Endothelial cell of umbilical vein (primary cell): ENCODE data around the gene SDK2. TPM values are rescaled to one million over a fixed set of nuclear protein-coding genes. Genes with fewer than 3 reads are reported as not detected.

Experiments used
- BruUV-seq: library from RNA; stranded (reverse); fragments of 400-500 nt; replicated peaks from 2 replicates; lab custom pipeline; 2021; lab: Mats Ljungman, UMichigan
- CTCF ChIA-PET: fragments of 300-600, 350-600 bp; sonication (Branson Sonifier 250); formaldehyde crosslinking; loops from one replicate; lab custom pipeline; 2021; ENCODE audit warnings: antibody characterized with exemption, inconsistent platforms; lab: Charles Lee
- POLR2A ChIA-PET: fragments of 300-600, 350-600 bp; sonication (Branson Sonifier 250); formaldehyde crosslinking; loops from one replicate; lab custom pipeline; 2021; ENCODE audit warnings: antibody characterized with exemption, inconsistent platforms; lab: Charles Lee
- DNase-seq: peaks from one replicate; pipeline ENCODE4 v3.0.0-alpha.2; 2011; ENCODE audit warnings: low read depth, low spot score
- FAIRE-seq: peaks from 2 replicates; lab custom pipeline; 2011; peaks lifted over from hg19 to GRCh38; lab: Jason Lieb, UNC
- H2AFZ ChIP-seq: 2 replicates; pipeline ENCODE4 v1.6.0; 2012; ENCODE audit warnings: low read depth, low read length, control low read depth, inconsistent platforms
- H3K27ac ChIP-seq: 2 replicates; pipeline ENCODE4 v1.5.1; 2011; ENCODE audit warnings: low read depth, mild to moderate bottlenecking, control low read depth, low read length, moderate library complexity; ENCODE audit not compliant: insufficient read depth
- H3K27me3 ChIP-seq, 2 experiments: 2 replicates each; pipeline versions ENCODE4 v1.6.0 to v1.6.1; 2011; ENCODE audit warnings: low read length in 2 of 2, mixed read lengths in 1 of 2; ENCODE audit not compliant: control insufficient read depth in 2 of 2, insufficient read depth in 2 of 2
- H3K36me3 ChIP-seq, 2 experiments: 2 replicates in 1 of 2; 3 replicates in 1 of 2; pipeline ENCODE4 v1.5.1; 2011; ENCODE audit warnings: low read length in 2 of 2, mild to moderate bottlenecking in 1 of 2, moderate library complexity in 1 of 2; ENCODE audit not compliant: control insufficient read depth in 2 of 2, insufficient read depth in 2 of 2; ENCODE audit errors: extremely low read depth in 1 of 2
- H3K4me1 ChIP-seq: 3 replicates; pipeline ENCODE4 v1.5.1; 2011; ENCODE audit warnings: mild to moderate bottlenecking, low read length; ENCODE audit not compliant: control insufficient read depth, insufficient read depth; ENCODE audit errors: extremely low read depth
- H3K4me2 ChIP-seq: 2 replicates; pipeline ENCODE4 v1.6.1; 2011; ENCODE audit warnings: low read length, control low read depth, mixed read lengths; ENCODE audit not compliant: insufficient read depth
- H3K4me3 ChIP-seq, 3 experiments: fragments of 200-600 bp in 1 of 3; sonication (generic), shearing (Covaris generic) in 1 of 3; replicated peaks in 1 of 3; 2 replicates each; pipeline ENCODE4 v1.5.1; 2011 to 2016; ENCODE audit warnings: control low read depth in 3 of 3, low read length in 3 of 3, mild to moderate bottlenecking in 2 of 3, inconsistent platforms in 1 of 3, low read depth in 1 of 3, moderate library complexity in 1 of 3; ENCODE audit not compliant: insufficient read depth in 1 of 3
- H3K79me2 ChIP-seq: 2 replicates; pipeline ENCODE4 v1.6.0; 2012; ENCODE audit warnings: low read length, inconsistent platforms; ENCODE audit not compliant: control insufficient read depth, insufficient read depth
- H3K9ac ChIP-seq: replicated peaks from 2 replicates; pipeline ENCODE3; 2011; ENCODE audit warnings: low read length, control low read depth; ENCODE audit not compliant: insufficient read depth; ENCODE audit errors: extremely low read depth
- H3K9me1 ChIP-seq: replicated peaks from 3 replicates; pipeline ENCODE4 v1.6.0; 2011; ENCODE audit warnings: mild to moderate bottlenecking, low read length; ENCODE audit not compliant: control insufficient read depth, insufficient read depth; ENCODE audit errors: extremely low read depth
- H3K9me3 ChIP-seq: replicated peaks from 2 replicates; pipeline ENCODE4 v1.5.1; 2012; ENCODE audit warnings: low read length, inconsistent platforms; ENCODE audit not compliant: control insufficient read depth, insufficient read depth
- H4K20me1 ChIP-seq: replicated peaks from 2 replicates; pipeline ENCODE3; 2011; ENCODE audit warnings: mild to moderate bottlenecking, low read length; ENCODE audit not compliant: control insufficient read depth, insufficient read depth; ENCODE audit errors: extremely low read depth
- CTCF ChIP-seq, 2 donors: IDR thresholded peaks; 1 replicate in 1 of 2; 2 replicates in 1 of 2; pipeline ENCODE4 v1.5.1; 2011; ENCODE audit warnings: low read length in 2 of 2, mild to moderate bottlenecking in 2 of 2, moderate library complexity in 2 of 2, control low read depth in 1 of 2, inconsistent platforms in 1 of 2, low read depth in 1 of 2; ENCODE audit not compliant: insufficient read depth in 1 of 2; ENCODE audit errors: extremely low read depth in 1 of 2
- EZH2 ChIP-seq: IDR thresholded peaks from 2 replicates; pipeline ENCODE4 v1.6.1; 2012; ENCODE audit warnings: borderline replicate concordance, low read depth, mild to moderate bottlenecking, moderate library complexity, low read length, inconsistent platforms; ENCODE audit not compliant: severe bottlenecking
- FOS ChIP-seq: IDR thresholded peaks from 2 replicates; pipeline ENCODE4 v1.6.1; 2011; ENCODE audit warnings: mild to moderate bottlenecking, low read length, moderate library complexity, borderline replicate concordance; ENCODE audit not compliant: insufficient read depth
- GATA2 ChIP-seq: IDR thresholded peaks from 2 replicates; pipeline ENCODE4 v1.7.0; 2011; ENCODE audit warnings: low read depth, mild to moderate bottlenecking, moderate library complexity, mixed read lengths, low read length; ENCODE audit not compliant: insufficient read length, insufficient read depth
- JUN ChIP-seq: IDR thresholded peaks from 2 replicates; pipeline ENCODE4 v1.6.1; 2011; ENCODE audit warnings: borderline replicate concordance, low read depth; ENCODE audit not compliant: insufficient read length, insufficient read depth
- MAX ChIP-seq: IDR thresholded peaks from 2 replicates; pipeline ENCODE4 v1.6.1; 2011; ENCODE audit not compliant: insufficient read depth, insufficient read length
- MYC ChIP-seq: IDR thresholded peaks from one replicate; pipeline ENCODE4 v1.6.1; 2011; ENCODE audit warnings: mild to moderate bottlenecking, low read depth, low read length
- POLR2A ChIP-seq: IDR thresholded peaks from 2 replicates; pipeline ENCODE4 v1.6.1; 2012; ENCODE audit warnings: low read depth, mild to moderate bottlenecking, control low read depth, low read length
- POLR2AphosphoS5 ChIP-seq: IDR thresholded peaks from 2 replicates; pipeline ENCODE4 v1.6.1; 2012; ENCODE audit warnings: low read depth, mild to moderate bottlenecking, control low read depth, low read length, moderate library complexity; ENCODE audit not compliant: insufficient read depth
- dilution Hi-C: fragments of 300-500 bp; cut with MboI; formaldehyde crosslinking; loops from one replicate; pipeline ENCODE4 v1.15.0; 2019; ENCODE audit warnings: low sequenced_read_pairs; ENCODE audit not compliant: extremely low pct_ligation_motif_present
- intact Hi-C: fragments of 100-400 bp; cut with micrococcal nuclease; formaldehyde crosslinking; loops from one replicate; pipeline ENCODE4 v1.10.0; 2022
- polyA plus RNA-seq, 4 experiments: library from polyadenylated mRNA; depleted of rRNA in 3 of 4; stranded (reverse) in 3 of 4; unstranded in 1 of 4; fragments of >200 nt; gene quantifications; 2 replicates each; pipeline versions ENCODE4 v1.2.1 to v1.2.3, GENCODE V29; 2011 to 2012; ENCODE audit warnings: missing spikeins in 1 of 4
- total RNA-seq: library from RNA; stranded (reverse); gene quantifications from 2 replicates; pipeline ENCODE4 v1.2.3, GENCODE V29; 2021

Gene SDK2
- total and polyA plus RNA-seq, 2 donors (not counting 3 experiments of a cell fraction or from before 2014, with no cell fraction given) = not detected

- Histone ChIP-seq H4K20me1 (no peaks in the 10 kb centered on the region), H3K79me2 (peaks cover 74% of the 10 kb centered on the region), H3K27ac (peak overlapping the region; percentile 78), H3K4me3 (peak overlapping the region in 2 of 3 experiments; percentile 20 to 54), H3K9me1 (no peaks in the 10 kb centered on the region), H3K4me2 (peak overlapping the region; percentile 94), H3K4me1 (peaks cover 54% of the 10 kb centered on the region), H3K27me3 (no peaks in the 10 kb centered on the region), H3K9ac (peak overlapping the region; percentile 80), H3K36me3 (no peaks in the 10 kb centered on the region), H3K9me3 (no peaks in the 10 kb centered on the region), H2AFZ (peak overlapping the region; percentile 3)
- CTCF ChIA-PET = no interaction called here
- TF ChIP-seq GATA2 (peak; percentile 27), EZH2 (no peak), POLR2A (peak; percentile 58), JUN (peak; percentile 37), CTCF (IDR thresholded peaks at IDR 0.05; ENCODE audit: extremely low read depth in 1 of 2, insufficient read depth in 1 of 2, low read depth in 1 of 2, low read length in 2 of 2) (peak; percentile 31 to 40), MAX (no peak), POLR2AphosphoS5 (peak; percentile 82), FOS (peak; percentile 53), MYC (no peak)
- dilution Hi-C loops (no loop called here), intact Hi-C loops (loop anchor here (1.0 to 10.0 kb wide), 3 partner anchors 13 to 400 kb away; a partner anchor contains a TSS)
- DNase-seq (peak; percentile 80), FAIRE-seq (peak; percentile 94)
- POLR2A ChIA-PET = no interaction called here
- BruUV-seq = TSS peak; percentile 92
Observed at GRCh38 chr17:73304971-73305812, 339.1 kb downstream of the SDK2 start.
